ENCODE data around the gene ARMC12.
A peak's percentile ranks its signal among the peaks of the same experiment; 100 is the strongest.
"Not testable (repeated sequence)": the region's sequence is repeated elsewhere in the genome, so short reads cannot be mapped to it uniquely, and the experiment has no call there.

ARMC12 gene

GRCh38 chr6:35718911-35719381 lies 17.9 kb upstream of the ARMC12 start:
- DNase-seq = no peak

DNA sequence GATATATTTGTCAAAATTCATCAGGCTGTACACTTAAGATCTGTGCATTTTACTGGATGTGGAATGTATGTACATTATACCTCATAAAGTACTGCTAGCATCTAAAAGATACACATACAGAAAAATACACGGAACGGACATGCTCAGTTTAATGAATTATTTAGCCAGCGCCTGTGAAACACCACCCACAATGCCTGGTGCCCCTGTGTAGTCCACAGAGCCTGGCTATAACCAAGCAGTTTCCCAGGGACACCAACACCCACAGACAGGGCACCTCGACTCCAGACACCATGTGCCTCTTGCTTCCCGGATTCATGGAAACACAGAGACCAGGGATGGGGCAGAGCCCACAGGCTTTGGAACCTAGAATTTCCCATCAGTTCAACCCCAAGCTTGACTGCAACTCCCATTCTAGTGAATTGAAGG lies 17.4 kb upstream of the ARMC12 start:
- DNase-seq = no peak

GRCh38 chr6:35719830-35720733 lies 16.8 kb upstream of the ARMC12 start:
- peak; percentile 25 for DNase-seq

- no peak for DNase-seq
Measured at GRCh38 chr6:35722121-35722761, 14.6 kb upstream of the ARMC12 start.

DNA sequence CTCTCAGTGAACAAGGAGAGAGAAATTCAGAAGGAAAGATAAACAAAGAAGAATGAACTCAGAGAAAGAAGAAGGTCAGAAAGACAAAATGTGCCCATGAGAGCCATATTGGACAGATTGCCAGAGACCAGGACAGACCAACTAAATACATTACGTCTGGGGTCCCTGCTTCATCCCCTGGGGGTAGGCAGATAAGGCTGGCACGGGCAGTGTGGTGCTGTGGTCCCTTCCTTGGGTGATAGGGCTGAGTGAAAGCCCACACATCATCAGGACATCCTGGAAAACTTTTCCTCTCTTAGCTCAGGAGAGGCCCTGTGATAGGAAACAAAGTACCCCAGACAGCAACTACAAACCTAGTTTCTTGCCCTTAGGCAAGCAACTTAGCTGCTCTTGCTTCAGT lies 13.2 kb upstream of the ARMC12 start:
- DNase-seq = no peak

GRCh38 chr6:35724059-35724458 lies 12.8 kb upstream of the ARMC12 start:
- no peak for DNase-seq

DNA sequence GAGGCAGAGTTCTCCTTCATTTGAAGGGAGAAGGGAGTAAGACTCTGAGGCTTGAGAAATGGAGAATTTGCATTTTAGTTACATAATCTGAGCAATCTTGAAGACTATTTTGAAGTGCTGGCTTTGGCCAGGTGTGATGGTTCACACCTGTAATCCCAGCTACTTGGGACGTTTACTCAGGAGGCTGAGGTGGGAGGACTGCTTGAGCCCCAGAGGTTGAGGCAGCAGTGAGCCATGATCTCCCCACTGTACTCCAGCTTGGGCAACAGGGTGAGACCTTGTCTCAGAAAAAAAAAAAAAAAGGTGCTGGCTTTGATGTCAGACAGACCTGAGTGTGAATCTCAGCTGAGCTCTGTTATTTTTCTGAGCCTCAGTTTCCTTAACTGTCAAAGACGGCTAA lies 12.4 kb upstream of the ARMC12 start:
- no peak for DNase-seq

DNA sequence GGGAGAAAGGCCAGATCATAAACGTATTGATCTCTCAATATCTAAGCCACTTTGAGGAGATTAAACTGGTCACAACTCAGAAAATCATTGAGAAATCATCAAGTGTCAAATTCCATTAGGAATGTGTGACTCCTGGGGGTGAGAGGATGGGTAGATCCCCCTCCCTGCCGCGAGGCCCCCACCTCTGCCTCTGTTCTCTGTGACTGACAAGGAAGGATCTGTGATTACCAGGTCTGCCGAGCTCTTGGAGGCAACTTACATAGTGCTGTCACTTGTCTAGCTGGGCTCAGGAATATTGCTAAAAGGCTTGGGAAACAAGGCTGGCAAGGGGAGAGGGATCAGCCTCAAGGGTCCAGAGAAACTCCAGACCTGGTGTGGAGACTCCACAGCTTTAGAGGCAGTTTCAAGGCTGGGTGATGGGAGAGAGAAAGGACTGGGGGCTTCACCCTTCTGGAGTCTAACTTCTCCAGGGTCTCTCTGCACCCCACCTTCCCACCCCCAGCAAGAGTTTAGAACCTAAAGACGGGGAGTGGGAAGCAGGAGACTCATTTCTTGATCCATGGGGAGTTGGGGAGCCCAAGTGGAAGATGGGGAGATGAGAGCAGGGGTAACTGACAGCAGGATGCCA lies 11.6 kb upstream of the ARMC12 start:
- DNase-seq = no peak

- DNase-seq = peak; percentile 30
Measured at GRCh38 chr6:35725721-35726438, 11.0 kb upstream of the ARMC12 start.

GRCh38 chr6:35727231-35727934 lies 9.4 kb upstream of the ARMC12 start:
- no peak for DNase-seq

DNA sequence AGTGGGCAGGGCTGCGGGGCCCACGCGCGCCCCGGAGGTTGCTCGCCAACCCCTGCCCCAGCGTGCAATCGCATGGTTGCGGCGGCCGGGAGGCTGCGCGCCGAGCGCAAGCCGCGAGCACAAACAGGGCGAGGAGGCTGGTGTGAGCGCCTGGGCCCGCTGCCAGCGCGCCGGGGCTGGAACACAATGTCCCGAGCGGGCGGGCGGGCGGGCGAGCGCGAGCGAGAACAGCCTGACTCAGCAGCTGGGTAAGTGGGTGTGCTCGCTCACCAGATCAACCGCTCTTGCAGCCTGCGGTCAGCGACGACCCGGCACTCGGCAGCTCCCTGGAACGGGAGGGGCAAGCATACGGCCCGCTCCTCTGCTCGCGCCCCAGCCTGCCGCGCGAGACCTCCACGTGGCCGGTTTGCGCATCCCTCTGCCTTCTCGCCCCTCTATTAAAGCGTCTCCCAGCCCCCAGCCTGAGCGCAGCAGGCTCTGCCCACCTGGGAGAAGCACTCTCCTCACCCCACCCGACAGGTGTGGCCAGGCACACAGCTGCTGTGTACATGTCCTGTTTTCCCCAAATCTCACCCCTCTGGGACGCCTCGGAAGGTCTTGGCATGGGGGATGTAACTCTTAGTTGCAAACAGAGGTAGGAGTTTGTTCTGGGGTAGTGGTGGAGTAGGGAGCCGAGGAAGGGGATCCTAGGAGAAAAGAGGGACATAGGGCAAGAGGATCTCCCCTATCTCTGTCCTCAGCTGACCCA lies 8.7 kb upstream of the ARMC12 start:
- DNase-seq = peak; percentile 91

DNA sequence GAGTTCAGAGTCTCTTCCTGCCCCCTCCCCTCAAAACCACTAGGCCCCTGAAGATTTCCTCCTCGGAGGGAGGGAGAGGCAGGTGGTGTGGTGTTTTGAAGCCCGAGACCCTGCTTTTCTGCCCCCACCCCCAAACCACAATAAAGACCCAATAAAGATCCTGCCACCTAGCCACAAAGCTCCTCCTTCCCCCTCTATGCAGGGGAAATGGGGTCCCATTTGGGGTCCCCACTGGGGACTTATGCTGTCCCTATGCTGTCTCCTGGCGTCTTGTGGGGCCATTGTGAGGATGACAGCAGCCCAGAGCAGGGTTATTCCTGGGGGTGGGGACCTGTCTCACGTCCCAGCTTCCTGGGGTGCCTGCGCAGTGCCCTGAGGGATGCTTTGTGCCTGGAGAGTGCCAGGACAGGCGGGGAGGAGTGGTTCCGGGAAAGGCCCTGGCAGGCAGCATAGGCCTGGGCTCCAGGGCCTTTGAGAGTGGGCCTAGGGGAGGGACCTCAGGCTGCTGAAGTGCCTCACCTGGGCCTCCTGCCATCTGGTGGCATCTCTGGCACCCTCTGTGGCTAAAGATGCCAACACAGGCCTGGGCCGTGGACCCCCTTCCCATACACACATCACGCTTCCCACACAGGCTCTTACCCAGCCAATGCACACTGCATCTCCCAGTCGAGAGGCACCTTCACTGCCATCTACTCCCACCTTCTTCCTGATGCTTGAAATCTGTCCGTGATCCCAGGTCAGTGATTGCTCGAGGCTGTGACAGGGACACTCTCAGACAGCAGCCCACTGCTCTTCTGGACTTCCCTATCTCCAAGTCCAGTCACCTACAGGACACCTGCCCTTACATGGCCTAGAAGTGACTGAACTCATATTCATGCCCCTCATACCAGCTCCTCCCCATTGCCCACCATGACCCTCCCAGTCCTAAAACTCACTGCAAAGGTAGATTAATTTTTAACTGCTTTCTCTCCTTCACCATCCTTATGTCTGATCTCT lies 7.9 kb upstream of the ARMC12 start:
- DNase-seq = peak; percentile 59

DNA sequence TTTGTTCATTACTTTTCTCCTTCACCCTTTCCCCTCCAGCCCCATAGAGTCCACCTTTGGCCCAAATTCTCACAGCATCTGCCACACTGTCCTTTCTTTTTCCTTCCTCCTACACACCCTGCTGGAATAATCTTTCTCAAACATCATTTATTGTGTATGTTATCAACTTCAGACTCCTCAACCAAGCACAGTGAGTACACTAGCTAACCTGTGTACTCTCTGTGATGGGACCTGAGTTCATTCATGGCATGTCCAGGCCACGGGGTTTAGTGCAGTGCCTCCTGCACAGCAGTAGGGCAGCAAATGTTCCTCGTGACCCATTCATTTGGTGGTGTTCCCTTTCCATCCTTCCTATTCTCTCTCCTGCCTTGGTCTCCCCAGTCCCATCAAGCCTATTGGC lies 7.1 kb upstream of the ARMC12 start:
- no peak for DNase-seq

DNA sequence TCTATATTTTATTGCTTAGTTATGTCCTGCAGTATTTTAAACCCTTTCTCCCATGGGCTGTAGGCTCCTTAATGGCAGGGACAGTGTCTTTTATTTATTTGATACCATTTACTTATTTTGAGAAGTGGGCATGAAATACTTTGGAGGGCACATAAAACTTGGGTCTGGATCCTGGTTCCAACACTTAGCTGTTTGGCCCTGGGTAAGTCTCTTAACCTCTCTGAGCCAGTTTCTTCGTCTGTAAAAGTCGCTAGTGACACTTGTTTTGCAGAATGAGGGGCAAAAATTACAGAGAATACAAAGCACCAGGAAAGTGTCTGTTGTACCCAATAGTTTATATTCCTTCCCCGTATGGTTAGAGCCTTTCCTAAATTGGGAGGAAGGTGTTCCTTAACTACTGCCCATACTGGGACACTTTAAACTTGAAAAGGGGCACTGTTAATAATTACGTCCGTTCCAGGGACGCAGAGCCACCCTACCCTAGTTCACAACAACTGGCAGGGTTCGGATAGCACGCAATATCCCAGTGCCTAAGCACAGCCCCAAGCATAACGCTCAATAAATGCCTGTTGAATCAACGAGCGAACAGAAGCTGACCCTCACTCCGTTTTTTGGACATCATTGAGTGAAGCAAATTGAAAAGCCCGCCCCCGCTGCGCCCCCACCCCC lies 6.0 kb upstream of the ARMC12 start:
- no peak for DNase-seq

- peak; percentile 94 for DNase-seq
Measured at GRCh38 chr6:35731414-35731735, 5.5 kb upstream of the ARMC12 start.

DNA sequence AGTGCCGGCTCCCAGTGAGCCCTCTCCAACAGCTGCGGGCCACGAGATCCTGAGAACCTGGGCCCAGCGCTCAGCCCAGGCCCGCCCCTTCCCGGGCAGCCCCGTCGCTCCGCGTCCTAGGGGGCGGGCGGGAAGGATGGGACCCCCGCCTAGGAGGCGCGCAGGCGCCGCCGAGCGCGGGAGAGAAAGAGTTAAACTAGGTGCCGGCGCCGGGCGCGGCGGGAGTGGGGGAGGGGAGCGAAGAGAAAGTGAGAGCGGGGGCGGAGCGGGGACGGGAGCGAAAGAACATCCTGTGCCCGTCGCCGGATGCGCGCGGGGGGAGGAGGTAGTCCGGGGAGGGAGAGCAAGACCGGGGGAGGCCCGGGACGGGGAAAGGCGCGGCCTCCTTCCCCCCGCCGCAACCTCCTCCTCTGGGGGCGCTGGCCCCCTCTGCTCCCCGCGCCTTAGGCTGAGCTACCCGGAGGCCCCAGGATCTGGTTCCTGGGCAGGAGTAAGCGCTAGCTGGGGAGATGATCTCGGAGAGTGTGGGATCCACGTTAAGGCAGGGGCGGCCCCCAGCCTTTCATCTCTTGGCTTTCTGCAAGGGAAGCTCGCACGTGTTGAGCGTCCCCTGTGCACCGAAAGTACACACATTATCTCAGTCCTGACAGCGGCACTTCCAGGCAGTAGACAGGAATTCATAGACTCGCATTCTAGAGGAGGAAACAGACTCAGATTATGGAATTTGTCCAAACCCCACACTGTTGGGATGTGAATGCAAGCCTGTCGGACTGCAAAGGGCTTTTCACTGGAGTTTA lies 4.9 kb upstream of the ARMC12 start:
- peak; percentile 93 for DNase-seq

GRCh38 chr6:35733633-35734032 lies 3.2 kb upstream of the ARMC12 start:
- no peak for DNase-seq

DNA sequence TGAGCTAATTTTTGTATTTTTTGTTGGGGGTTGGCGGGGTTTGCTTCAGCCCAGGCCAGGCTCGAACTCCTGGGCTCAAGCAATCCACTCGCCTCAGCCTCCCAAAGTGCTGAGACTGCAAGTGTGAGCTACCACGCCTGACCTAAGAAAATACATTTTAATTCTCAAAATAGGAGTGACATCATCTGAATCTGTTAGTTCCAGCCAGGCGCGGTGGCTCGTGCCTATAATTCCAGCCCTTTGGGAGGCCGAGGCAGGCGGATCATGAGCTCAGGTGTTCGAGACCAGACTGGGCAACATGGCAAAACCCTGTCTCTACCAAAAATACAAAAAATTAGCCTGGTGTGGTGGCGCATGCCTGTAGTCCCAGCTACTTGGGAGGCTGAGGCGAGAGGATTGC lies 2.5 kb upstream of the ARMC12 start:
- DNase-seq = not testable (repeated sequence)

DNA sequence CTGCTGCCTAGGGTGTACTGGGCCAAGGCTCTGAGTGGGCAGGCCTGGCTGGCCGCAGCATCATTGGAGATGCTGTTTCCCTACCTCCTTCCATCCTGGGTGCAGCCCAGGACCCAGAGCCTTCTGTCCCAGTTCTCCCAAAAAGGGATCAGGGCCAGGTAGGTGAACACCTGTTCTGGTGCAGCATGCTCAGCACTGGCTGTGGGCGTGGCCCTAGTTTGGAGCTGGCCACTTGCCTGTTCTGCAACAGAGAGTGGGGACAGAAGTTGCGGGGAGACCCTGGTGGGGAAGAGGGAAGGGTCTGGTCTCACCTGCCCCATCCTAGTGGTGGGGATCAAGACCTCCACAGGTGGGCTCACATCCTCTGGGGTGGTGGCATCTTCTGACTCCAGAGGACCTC lies 1.4 kb upstream of the ARMC12 start:
- DNase-seq = no peak

Measured in CD4-positive, alpha-beta T cell treated with Interleukin-17A for 1 hour (primary cell).